Urinary bladder (tissue), 4 donors: ENCODE measurements around the gene RPH3AL. TPM values are rescaled to one million over a fixed set of nuclear protein-coding genes. Genes with fewer than 3 reads are reported as not detected.

Experiments
- DNase-seq: peaks from one replicate; pipeline ENCODE4 v3.0.0-alpha.2; 2015; ENCODE audit errors: extremely low spot score
- H3K27ac ChIP-seq: one replicate; pipeline ENCODE4 v1.5.1; 2013; ENCODE audit warnings: low read depth, mild to moderate bottlenecking, moderate library complexity
- H3K36me3 ChIP-seq: one replicate; pipeline ENCODE4 v1.6.1; 2013; ENCODE audit warnings: mild to moderate bottlenecking, moderate library complexity; ENCODE audit not compliant: insufficient read depth
- H3K4me1 ChIP-seq: one replicate; pipeline ENCODE4 v1.6.1; 2013; ENCODE audit warnings: mild to moderate bottlenecking, moderate library complexity; ENCODE audit not compliant: insufficient read depth
- H3K4me3 ChIP-seq: one replicate; pipeline ENCODE4 v1.5.1; 2013; ENCODE audit warnings: low read depth, low read length
- whole genome bisulfite sequencing: extraction: QIAGEN DNeasy Blood & Tissue Kit; methylation state at CpG from one replicate; pipeline ENCODE4 v1.1.7; 2013; 5-methylcytosine and 5-hydroxymethylcytosine counted together
- polyA plus RNA-seq: library from polyadenylated mRNA; stranded (reverse); fragments of 200-250 nt; gene quantifications from one replicate; pipeline ENCODE4 v1.2.3, GENCODE V29; 2013
- total RNA-seq: library from RNA; depleted of rRNA; stranded (reverse); fragments of >200 nt; gene quantifications from one replicate; pipeline ENCODE4 v1.2.3, GENCODE V29; 2014
- donor health status: healthy with polysubstance abuse.
- donor health status: healthy.

RPH3AL gene
- total and polyA plus RNA-seq, 2 donors, result 5.4 to 7.1 TPM

DNA sequence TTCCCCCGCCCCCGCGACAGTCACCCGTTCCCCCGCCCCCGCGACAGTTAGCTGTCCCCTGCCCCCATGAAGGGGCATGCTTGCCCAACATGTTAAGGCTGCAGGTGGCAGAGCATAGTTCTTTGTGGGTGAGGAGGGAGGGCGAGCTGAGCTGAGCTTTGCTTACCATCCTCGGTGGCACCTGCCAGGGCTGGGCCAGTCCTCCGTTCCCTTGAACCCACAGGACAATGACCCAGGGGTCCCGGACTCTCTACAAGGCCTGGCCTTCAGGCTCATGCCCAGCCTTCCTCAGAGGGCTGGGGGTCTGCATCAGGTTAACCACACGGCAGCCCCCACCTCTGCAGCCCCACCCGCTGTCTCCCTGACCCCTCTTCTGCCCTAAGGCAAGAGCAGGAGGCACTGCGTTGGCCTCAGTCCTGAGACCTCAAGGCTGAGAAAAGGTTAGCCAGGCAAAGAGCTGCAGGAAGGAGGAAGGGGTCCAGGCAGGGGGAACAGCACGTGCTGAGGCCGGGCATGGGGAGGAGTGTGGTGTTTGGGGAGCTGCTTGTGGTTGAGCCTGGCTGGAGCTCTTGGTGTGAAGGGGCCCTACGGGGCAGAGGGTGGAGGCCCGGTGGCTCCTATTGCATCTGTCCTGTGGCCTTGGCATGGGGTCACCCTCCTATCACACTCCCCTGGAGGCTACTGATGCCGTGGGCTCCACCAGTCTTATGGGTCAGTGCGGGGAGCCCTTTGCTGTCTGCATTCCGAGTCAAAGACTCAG is 159.8 kb downstream of the RPH3AL start:
- Histone ChIP-seq H3K27ac (no peak overlapping the region), H3K4me1 (no peaks in the 10 kb centered on the region), H3K36me3 (no peaks in the 10 kb centered on the region), H3K4me3 (no peak overlapping the region)
- no peak for DNase-seq
- 93% methylated on average over 21 of the region's 21 CpGs for WGBS

DNA sequence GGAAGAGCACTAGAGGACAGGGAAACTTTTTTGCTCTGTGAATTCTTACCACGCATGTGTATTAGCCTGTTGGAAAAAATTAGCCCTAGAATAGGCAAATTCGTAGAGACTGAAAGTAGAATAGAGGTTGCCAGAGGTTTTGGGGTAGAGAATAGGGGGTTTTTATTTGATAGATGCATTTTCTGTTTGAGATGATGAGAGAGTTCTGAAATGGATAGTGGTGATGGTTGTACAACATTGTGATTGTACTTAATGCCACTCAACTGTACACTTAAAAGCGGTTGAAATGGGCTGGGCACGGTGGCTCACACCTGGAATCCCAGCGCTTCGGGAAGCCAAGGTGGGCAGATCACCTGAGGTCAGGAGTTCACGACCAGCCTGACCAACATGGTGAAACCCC is 163.2 kb downstream of the RPH3AL start:
- no peaks in the 10 kb centered on the region for H3K4me1 ChIP-seq
- WGBS, result 85% methylated on average over 7 of the region's 7 CpGs
- H3K27ac ChIP-seq, result no peak overlapping the region
- H3K4me3 ChIP-seq, result no peak overlapping the region
- DNase-seq, result no peak
- H3K36me3 ChIP-seq, result no peaks in the 10 kb centered on the region

GRCh38 chr17:187130-187529 is 165.5 kb downstream of the RPH3AL start:
- H3K4me1 ChIP-seq, result no peaks in the 10 kb centered on the region
- no peaks in the 10 kb centered on the region for H3K36me3 ChIP-seq
- no peak overlapping the region for H3K4me3 ChIP-seq
- H3K27ac ChIP-seq, result no peak overlapping the region
- 54% methylated on average over 2 of the region's 2 CpGs for WGBS
- no peak for DNase-seq

DNA sequence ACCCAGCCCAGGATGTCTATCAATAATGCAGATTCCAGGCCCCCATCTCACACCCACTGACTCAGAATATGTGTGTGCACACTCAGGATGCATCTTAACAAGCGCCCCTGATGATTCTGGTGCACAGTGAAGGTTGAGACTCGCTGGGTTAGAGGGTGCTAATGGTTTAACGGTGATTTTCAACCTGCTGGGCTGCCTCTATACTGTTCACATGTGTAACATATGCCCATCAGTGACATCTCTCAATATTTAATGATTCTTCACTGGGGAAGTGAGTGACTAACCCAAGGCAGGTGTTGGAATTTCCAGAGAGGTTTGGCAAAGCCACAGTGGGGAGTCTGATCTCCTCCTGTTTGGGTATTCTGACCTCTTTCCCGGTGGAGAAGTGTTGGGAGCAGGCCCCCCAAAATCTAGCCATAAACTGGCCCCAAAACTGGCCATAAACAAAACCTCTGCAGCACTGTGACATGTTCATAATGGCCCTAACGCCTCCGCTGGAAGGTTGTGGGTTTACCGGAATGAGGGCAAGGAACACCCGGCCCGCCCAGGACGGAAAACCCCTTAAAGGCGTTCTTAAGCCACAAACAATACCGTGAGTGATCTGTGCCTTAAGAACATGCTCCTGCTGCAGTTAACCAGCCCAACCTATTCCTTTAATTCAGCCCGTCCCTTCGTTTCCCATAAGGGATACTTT is 167.0 kb downstream of the RPH3AL start:
- Histone ChIP-seq H3K4me1 (no peaks in the 10 kb centered on the region), H3K36me3 (no peaks in the 10 kb centered on the region), H3K4me3 (no peak overlapping the region), H3K27ac (no peak overlapping the region)
- 53% methylated on average over 14 of the region's 14 CpGs for WGBS
- DNase-seq, result no peak

DNA sequence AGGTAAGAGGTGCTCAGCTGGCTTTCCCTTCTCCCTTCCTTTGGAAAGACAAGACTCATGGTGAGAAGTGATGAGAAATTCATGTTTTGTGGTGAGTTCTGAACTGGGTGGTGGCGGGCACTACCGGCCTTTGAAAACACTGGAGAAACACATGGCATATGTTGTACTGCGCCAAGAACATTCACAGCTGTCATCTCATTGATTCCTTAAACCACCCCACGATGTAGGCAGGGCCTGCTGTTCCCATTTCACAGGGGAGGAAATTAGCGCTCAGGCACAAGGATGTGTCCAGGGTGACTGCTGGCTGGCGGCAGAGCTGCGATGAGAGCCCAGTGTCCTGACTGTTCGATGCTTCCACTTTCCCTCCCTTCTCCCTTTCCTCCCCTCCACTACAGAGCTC is 169.6 kb downstream of the RPH3AL start:
- H3K4me1 ChIP-seq, result no peaks in the 10 kb centered on the region
- 82% methylated on average over 8 of the region's 8 CpGs for WGBS
- no peaks in the 10 kb centered on the region for H3K36me3 ChIP-seq
- no peak overlapping the region for H3K27ac ChIP-seq
- DNase-seq, result no peak
- H3K4me3 ChIP-seq, result no peak overlapping the region

DNA sequence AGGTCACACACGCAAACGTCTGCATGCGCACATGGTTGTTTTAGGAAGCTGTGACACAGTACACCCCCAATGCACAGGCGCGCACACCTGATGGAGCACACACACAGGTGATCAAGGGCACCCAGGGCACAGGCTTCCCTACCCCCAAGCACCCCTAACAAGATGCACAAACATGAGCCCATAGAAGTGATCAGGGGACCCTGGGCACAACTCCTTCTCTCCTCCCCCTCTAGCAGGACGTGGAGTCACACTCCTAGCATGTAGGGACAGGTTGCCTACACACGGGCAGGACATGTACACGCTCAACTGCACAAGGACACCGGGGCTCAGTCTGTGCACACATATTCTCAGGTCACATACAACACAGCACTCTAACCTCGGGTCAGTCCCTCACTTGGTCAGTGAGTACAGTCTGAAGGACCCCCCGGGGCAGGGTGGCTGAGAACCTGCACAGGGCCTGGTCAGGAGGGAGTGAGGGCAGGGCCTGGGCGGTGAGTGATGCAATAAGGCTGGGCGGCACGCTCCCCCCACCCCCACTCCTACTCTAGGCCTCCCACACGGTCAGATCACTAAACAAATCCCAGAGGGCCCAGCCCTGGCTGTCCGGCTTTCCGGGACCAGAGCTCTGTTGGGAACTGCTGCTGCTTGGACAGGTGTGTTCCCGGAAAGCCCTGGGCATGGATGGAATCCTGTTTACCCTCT is 170.4 kb downstream of the RPH3AL start:
- no peaks in the 10 kb centered on the region for H3K36me3 ChIP-seq
- no peak for DNase-seq
- H3K27ac ChIP-seq, result no peak overlapping the region
- WGBS, result 55% methylated on average over 18 of the region's 18 CpGs
- no peak overlapping the region for H3K4me3 ChIP-seq
- no peaks in the 10 kb centered on the region for H3K4me1 ChIP-seq

DNA sequence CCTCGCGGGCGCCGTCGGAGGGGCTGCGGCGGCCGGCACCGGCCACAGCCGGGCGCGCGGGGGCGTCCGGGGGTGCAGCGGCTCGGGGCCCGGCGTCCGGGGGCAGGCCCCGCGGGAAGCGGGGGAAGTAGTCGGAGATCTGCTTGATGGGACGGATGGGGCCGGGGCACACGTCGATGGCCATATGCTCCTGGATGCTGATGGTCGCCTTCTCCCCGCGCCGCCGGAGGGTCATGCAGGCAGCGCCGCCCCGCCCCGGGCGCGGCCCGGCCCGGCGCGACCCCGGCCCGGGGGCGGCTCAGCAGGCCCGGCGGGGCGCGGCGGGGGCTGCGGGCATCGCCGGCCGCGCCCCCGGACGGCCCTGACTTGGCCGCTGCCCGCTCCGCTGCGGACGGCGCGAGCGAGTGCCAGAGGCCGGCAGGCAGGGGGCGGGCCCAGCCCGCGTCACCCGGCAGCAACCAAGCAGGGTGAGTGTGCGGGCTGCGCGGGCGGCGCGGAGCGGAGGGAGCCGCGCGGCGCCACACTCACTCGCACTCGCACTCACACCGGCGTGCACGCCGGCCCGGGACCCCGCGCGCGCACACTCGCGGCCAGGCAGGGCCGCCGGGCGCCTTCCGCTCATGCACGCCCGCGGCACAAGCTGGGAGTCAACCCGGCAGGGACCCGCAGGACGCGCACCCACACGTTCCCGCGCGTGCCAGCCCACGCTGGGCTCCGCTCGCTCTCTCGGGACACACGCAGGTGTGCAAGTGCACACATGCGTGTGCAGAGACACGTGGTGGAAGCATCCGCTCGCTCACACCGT is 171.2 kb downstream of the RPH3AL start, which contains the start of gene DOC2B:
Gene DOC2B (minus strand): TSS at position 406 of the 805 bp plus-strand sequence. CDS start 171 bp downstream, at position 235.
- peak within 1 kb of the TSS; percentile 42 for H3K4me3 ChIP-seq
- 3% methylated on average over 120 of the region's 120 CpGs for WGBS
- no peaks in the 10 kb centered on the region for H3K36me3 ChIP-seq
- no peak for DNase-seq
- no peaks in the 10 kb centered on the region for H3K4me1 ChIP-seq
- H3K27ac ChIP-seq, result no peak within 1 kb of the TSS

DNA sequence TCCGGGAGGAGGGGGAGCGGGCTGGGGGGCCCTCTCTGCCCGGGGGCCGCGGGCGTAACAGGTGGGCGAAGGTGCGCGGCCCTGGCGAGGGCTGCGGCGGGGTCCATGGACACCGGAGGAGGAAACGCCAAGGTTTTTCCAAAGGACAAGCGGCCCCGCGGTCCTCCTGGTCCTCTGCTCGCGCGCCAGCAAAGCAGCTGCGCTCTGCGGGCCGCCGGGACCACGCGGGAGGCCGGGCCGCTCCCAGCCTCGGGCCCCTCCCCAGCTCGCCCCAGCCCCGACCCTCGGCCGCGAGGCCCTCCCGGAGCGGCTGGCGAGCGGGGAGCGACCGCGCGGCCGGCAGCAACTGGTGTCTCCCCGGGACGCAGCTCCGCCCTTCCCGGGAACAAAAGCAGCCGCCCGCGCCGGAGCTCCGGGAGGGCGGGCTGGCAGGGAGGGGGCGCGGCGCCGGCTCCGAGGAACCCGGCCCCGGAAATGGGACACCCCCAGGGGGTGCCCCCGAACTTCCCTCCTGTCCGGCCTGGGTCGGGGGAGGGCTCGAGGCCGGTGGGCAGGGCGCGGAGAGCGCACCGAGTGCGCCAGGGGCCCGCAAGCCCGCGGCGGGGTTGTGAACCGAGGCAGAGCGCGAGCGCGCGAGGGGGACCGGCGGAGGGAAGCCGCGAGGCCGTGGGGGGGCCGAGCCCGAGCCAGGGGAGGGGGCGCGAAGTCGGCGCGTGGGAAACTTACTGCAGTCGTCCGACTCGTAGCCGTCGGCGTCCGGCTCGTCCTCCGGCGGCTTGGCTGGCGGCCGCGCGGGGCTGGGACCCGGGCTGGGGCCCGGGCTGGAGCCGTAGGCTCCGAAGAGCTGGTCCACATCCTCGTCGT is 172.0 kb downstream of the RPH3AL start:
- no peak overlapping the region for H3K27ac ChIP-seq
- 2% methylated on average over 112 of the region's 112 CpGs for WGBS

GRCh38 chr17:179781-180380 is 172.7 kb downstream of the RPH3AL start:
- Histone ChIP-seq H3K4me1 (no peaks in the 10 kb centered on the region), H3K36me3 (no peaks in the 10 kb centered on the region), H3K27ac (no peak overlapping the region), H3K4me3 (peak overlapping the region; percentile 42)
- 29% methylated on average over 32 of the region's 32 CpGs for WGBS
- no peak for DNase-seq

More for the DNA sequence above, 172.0 kb downstream of the RPH3AL start:
- no peak for DNase-seq
- no peaks in the 10 kb centered on the region for H3K4me1 ChIP-seq
- H3K36me3 ChIP-seq, result no peaks in the 10 kb centered on the region
- peak overlapping the region; percentile 42 for H3K4me3 ChIP-seq

GRCh38 chr17:179066-179432 is 173.6 kb downstream of the RPH3AL start:
- no peaks in the 10 kb centered on the region for H3K4me1 ChIP-seq
- H3K36me3 ChIP-seq, result no peaks in the 10 kb centered on the region
- no peak for DNase-seq
- WGBS, result 47% methylated on average over 5 of the region's 5 CpGs
- H3K27ac ChIP-seq, result no peak overlapping the region
- H3K4me3 ChIP-seq, result no peak overlapping the region

GRCh38 chr17:178292-179065 is 174.1 kb downstream of the RPH3AL start:
- Histone ChIP-seq H3K27ac (no peak overlapping the region), H3K36me3 (no peaks in the 10 kb centered on the region), H3K4me3 (no peak overlapping the region), H3K4me1 (no peaks in the 10 kb centered on the region)
- no peak for DNase-seq
- WGBS, result 65% methylated on average over 12 of the region's 12 CpGs

DNA sequence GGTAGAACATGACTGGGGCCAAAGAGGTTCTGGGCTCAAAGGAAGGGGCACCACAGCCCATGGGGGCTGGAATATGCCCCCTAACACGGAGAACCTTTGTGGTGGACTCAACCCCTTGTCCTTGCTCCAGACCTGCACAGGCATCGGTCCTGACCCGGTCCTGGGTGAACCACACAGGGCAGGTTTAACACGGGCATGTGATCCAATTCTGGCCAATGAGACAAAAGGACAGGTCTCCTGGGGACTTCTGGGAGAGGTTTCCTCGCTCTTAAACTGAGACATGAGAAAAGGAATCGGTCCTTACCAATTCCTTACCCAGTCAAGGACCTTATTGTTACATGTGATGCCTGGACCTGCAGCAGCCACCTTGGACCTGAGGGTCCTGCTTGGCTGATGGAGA is 174.8 kb downstream of the RPH3AL start:
- no peak overlapping the region for H3K27ac ChIP-seq
- DNase-seq, result no peak
- no peaks in the 10 kb centered on the region for H3K36me3 ChIP-seq
- H3K4me1 ChIP-seq, result no peaks in the 10 kb centered on the region
- H3K4me3 ChIP-seq, result no peak overlapping the region
- 92% methylated on average over 6 of the region's 6 CpGs for WGBS
